ENCODE data around the gene HDGFL2.

- no peak for TF ChIP-seq EZH2 (IDR thresholded peaks at IDR 0.05)
- no peak for TF ChIP-seq POLR2AphosphoS5 (IDR thresholded peaks at IDR 0.05; ENCODE audit: borderline replicate concordance, low read depth, low read length)
- TF ChIP-seq FOXP2 (optimal IDR thresholded peaks at IDR 0.05; ENCODE audit: control extremely low read depth, extremely low read length, insufficient read depth): no peak
Measured at GRCh38 chr19:4442819-4443146, 29.3 kb upstream of the HDGFL2 start.

All from SK-N-MC (cell line).